ENCODE data around the gene GRB2.
"Not testable (repeated sequence)": the region's sequence is repeated elsewhere in the genome, so short reads cannot be mapped to it uniquely, and the experiment has no call there.

The GRB2 gene

GRCh38 chr17:75350706-75351105 is 54.8 kb downstream of the GRB2 start:
- DNase-seq (ENCODE audit: low read depth), result no peak

- no peak for DNase-seq (ENCODE audit: low read depth)
These were observed 55.4 kb downstream of the GRB2 start for GRCh38 chr17:75350029-75350428.

- no peak for DNase-seq (ENCODE audit: low read depth)
These were observed 55.9 kb downstream of the GRB2 start for GRCh38 chr17:75349589-75349988.

- no peak for DNase-seq (ENCODE audit: low read depth)
These were observed 57.0 kb downstream of the GRB2 start for GRCh38 chr17:75348386-75349012.

GRCh38 chr17:75346906-75347305 is 58.6 kb downstream of the GRB2 start:
- DNase-seq (ENCODE audit: low read depth), result no peak

GRCh38 chr17:75346368-75346767 is 59.1 kb downstream of the GRB2 start:
- not testable (repeated sequence) for DNase-seq (ENCODE audit: low read depth)

GRCh38 chr17:75345514-75346167 is 59.8 kb downstream of the GRB2 start:
- no peak for DNase-seq (ENCODE audit: low read depth)

- DNase-seq (ENCODE audit: low read depth), result peak; percentile 35
These were observed 60.8 kb downstream of the GRB2 start for GRCh38 chr17:75344666-75345065.

- no peak for DNase-seq (ENCODE audit: low read depth)
These were observed 62.5 kb downstream of the GRB2 start for GRCh38 chr17:75342996-75343395.

- DNase-seq (ENCODE audit: low read depth), result no peak
These were observed 63.5 kb downstream of the GRB2 start for GRCh38 chr17:75341784-75342486.

- DNase-seq (ENCODE audit: low read depth), result no peak
These were observed 64.8 kb downstream of the GRB2 start for GRCh38 chr17:75340631-75341030.

GRCh38 chr17:75339971-75340370 is 65.5 kb downstream of the GRB2 start:
- DNase-seq (ENCODE audit: low read depth), result no peak

GRCh38 chr17:75338335-75338734 is 67.1 kb downstream of the GRB2 start:
- no peak for DNase-seq (ENCODE audit: low read depth)

- no peak for DNase-seq (ENCODE audit: low read depth)
These were observed 70.2 kb downstream of the GRB2 start for GRCh38 chr17:75335315-75335714.

- DNase-seq (ENCODE audit: low read depth), result no peak
These were observed 70.8 kb downstream of the GRB2 start for GRCh38 chr17:75334723-75335122.

GRCh38 chr17:75331671-75332070 is 73.8 kb downstream of the GRB2 start:
- DNase-seq (ENCODE audit: low read depth), result no peak

- DNase-seq (ENCODE audit: low read depth), result no peak
These were observed 77.7 kb downstream of the GRB2 start for GRCh38 chr17:75327757-75328156.

- DNase-seq (ENCODE audit: low read depth), result no peak
These were observed 79.1 kb downstream of the GRB2 start for GRCh38 chr17:75326226-75326848.

- no peak for DNase-seq (ENCODE audit: low read depth)
These were observed 79.7 kb downstream of the GRB2 start for GRCh38 chr17:75325827-75326225.

- DNase-seq (ENCODE audit: low read depth), result no peak
These were observed 80.1 kb downstream of the GRB2 start for GRCh38 chr17:75325348-75325747.

GRCh38 chr17:75321506-75321905 is 84.0 kb downstream of the GRB2 start:
- no peak for DNase-seq (ENCODE audit: low read depth)

GRCh38 chr17:75319904-75320691 is 85.4 kb downstream of the GRB2 start:
- no peak for DNase-seq (ENCODE audit: low read depth)
